HG03571 (cell line): ENCODE results near the gene TIPIN.
"Not testable (repeated sequence)": the region's sequence is repeated elsewhere in the genome, so short reads cannot be mapped to it uniquely, and the experiment has no call there.

ENCODE experiments used
- ATAC-seq: cut with Tn5 transposase; IDR thresholded peaks from one replicate; pipeline ENCODE4 v1.9.1; 2021; ENCODE audit not compliant: unreplicated experiment

TIPIN gene

DNA sequence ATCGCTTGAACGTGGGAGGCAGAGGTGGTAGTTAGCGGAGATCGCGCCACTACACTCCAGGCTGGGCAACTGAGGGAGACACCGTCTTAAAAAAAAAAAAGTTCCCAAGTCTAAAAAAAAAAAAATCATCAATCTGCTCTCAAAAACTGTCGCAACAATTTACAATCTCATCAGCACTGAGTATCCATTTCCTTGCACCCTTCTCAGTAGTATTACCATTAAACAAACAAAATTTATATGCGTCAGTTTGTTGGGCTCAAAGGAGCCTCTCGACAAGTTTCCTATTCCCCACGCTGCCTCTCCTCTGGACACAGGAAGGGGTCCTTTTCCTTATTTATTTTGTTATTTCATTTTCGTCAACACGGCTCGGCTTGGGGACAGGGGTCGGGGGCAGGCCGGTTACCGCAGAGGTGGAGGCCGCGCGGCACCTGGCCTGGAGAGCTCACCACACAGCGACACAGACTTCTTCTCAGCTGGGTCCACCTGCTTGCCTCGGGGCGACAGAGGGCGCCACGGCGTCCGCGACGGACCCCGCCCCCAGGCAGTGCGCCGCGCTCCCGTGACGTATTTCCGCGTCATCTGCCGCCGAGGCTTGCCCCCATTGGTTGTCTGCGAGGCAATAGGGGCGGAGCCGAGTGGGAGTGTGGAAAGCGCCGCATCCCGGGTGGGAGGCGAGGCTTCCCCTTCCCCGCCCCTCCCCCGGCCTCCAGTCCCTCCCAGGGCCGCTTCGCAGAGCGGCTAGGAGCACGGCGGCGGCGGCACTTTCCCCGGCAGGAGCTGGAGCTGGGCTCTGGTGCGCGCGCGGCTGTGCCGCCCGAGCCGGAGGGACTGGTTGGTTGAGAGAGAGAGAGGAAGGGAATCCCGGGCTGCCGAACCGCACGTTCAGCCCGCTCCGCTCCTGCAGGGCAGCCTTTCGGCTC lies 30.0 kb upstream of the TIPIN start, which contains the start of gene MAP2K1:
TSS of gene MAP2K1 (plus strand) at position 709 of the 920 bp plus-strand sequence. CDS start 436 bp downstream, outside the sequence.
- ATAC-seq, result peak; percentile 68

DNA sequence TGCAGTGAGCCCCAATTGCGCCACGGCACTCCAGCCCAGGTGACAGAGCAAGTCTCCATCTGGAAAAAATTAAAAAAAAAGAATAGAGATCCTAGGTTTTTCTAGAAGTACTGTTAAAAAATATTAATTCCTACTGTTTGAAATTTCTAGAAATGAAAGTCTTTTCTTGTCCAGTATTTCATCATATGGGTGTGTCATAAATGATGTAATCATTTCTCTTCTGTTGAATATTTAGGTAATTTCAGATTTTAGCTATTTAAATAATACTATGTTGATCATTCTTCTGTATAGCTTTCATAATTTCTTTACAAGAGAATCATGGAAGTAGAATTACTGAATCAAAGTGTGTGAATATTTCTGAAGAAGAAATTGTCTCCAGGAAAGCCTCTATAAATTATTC lies 24.9 kb upstream of the TIPIN start:
- ATAC-seq, result not testable (repeated sequence)

DNA sequence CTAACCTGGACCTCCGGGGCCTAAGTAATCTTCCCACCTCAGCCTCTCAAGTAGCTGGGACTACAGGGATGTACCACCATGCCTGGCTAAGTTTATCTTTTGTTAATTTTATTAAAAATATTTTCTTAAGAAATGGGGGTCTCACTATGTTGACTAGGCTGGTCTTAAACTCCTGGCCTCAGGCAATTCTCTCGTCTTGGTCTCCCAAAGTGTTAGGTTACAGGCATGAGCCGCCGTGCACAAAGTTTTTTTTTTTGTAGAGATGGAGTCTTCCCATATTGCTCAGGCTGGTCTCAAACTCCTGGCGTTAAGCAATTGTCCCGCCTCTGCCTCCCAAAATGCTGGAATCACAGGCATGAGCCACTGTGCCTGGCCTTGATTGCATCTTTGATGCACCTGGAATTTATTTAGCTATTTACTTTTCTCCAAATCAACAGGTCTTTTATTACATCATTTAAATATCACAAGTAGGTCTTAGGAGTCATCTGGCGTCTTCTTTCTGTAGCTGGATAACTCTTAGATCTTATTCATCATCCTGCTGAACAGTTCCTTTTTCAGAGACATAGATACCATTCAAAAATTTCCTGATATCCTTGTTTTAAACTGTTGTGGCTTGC lies 22.4 kb upstream of the TIPIN start:
- ATAC-seq, result no peak

DNA sequence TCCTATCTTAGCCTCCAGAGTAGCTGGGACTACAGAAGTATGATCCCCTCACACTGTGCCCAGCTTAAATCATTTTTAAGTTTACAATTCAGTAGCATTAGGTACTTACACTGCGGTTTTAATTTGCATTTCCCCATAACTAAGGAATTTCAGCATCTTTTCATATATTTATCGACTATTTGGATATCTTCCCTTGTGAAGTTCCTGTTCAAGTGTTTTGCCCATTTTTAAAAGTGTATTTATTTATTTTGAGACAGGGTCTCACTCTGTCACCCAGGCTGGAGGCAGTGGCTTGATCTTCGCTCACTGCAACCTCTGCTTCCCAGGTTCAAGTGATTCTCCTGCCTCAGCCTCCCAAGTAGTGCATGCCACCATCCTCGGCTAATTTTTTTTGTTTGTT lies 17.7 kb upstream of the TIPIN start:
- no peak for ATAC-seq

DNA sequence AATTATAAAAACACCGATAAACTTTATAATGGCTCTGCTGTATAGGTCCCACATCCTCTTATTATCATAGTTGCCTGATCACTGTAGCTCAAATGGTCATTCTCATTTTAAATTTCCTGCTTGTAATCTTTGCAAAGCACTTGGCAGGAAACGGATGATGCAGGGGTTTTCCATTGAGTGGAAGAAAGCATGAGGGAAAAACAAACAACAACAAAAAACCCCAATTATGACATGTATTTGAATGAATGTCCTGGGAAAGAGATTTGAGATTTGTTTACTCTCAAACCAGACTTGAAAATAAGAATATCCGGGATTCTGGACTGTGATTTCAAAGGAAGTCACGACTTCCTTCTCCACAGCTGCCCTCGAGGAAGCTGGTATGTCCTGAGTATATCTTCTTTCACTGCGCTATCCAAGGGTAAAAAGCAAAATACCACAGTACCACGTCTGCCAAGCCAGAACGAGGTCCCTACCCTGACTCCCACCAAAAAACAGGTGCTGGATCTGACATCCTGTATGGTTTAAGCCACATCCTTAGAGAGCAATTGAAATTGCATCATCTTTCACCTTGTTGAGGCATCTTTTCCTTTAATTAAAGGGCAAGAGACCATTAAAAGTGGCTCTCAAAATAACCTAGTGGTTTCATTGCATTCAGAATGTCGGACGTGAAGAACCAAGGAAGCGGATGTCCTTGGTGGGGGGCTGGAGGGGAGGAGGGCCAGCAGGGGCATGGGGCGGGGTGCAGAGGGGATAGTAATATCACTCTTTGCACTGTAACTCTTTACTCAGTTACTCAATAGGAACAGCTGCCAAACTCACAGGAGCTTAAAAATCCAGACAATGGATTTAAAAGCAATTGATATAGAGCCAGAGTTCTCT lies 13.5 kb upstream of the TIPIN start:
- ATAC-seq, result no peak

DNA sequence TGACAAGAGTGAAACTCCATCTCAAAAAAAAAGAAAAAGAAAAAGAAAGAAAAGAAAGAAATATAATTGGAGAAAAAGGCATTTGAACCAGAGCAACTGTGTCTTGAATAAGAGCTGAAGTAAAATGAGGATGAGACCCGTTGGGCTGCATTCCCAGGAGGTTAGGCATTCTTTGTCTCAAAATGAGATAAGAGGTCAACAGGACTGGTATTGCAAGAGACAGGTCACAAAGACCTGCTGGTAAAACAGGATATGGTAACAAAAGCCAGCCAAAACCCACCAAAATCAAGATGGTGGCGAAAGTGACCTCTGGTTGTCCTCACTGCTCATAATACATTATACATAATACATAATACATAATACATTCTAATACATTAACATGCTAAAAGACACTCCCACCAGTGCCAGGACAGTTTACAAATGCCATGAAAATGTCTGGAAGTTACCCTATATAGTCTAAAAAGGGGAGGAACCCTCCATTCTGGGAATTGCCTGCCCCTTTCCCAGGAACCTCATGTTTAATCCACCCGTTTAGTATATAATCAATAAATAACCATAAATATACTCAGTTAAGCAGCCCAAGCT lies 8.6 kb upstream of the TIPIN start:
- no peak for ATAC-seq

DNA sequence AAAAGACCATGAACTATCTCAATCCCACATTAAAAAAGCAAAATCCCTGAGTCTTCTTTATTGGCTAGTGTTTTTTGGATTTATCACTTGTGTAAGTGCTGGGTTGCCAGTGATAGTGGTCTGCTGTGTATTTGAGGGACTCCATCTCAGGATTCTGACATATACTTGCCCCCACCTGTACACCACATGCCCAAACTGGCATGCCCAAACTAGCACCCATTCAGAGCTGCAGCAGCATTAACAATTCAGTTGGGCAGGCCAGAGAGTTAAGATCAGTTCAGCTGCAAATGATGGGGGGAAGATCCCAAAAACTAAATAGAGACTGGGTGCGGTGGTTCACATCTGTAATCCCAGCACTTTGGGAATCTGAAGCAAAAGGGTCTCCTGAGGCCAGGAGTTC lies 6.3 kb upstream of the TIPIN start:
- ATAC-seq, result no peak

DNA sequence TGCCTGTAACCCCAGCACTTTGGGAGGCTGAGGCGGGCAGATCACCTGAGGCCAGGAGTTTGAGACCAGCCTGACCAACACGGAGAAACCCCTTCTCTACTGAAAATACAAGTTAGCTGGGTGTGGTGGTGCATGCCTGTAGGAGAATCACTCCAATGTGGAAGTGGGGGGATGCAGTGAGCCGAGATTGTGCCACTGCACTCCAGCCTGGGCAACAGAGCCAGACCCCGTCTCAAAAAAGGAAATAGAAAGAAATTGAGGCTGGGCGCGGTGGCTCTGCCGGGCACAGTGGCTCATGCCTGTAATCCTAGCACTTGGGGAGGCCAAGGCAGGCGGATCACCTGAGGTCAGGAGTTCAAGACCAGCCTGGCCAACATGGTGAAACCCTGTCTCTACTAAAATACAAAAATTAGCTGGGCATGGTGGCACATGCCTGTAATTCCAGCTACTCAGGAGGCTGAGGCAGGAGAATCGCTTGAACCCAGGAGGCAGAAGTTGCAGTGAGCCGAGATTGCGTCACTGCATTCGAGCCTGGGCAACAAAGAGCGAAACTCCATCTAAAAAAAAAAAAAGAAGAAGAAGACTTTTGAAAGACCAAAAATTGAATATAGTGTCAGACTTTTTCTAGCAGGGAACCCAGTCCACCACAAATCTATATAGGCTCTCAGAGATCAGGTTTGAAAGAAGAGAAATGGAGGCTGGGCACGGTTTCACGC lies 5.4 kb upstream of the TIPIN start:
- ATAC-seq, result not testable (repeated sequence)

DNA sequence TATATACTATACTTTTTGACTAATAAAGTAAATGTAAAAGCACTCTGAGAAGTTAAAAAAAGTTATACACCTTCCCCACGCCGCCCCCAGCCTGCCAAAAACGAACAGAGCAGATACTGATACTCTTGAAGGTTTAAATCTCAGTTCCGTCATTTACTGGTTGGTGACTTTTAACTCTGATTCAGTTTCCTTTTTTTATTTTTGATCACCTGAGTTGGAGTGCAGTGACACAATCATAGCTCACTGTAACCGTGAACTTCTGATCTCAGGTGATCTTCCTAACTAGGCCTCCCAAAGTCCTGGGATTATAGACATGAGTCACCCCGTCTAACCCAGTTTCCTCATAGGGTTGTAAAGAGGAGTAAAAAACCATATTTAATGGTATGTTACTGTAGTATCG lies 3.3 kb upstream of the TIPIN start:
- no peak for ATAC-seq

DNA sequence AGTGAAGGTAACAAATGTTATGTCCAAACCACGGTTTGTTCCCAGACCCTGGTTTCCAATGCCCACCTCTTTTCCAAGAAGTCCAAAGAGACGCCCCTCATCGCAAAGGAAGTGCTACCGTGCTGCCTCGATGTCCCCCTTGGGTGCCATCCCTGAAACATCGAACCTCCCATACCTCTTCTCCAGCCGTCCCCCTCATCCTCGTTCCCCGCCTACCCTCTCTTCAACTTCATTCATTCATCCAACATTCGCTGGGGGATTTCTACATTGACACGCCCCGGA lies 467 bp downstream of the TIPIN start:
- ATAC-seq, result no peak

DNA sequence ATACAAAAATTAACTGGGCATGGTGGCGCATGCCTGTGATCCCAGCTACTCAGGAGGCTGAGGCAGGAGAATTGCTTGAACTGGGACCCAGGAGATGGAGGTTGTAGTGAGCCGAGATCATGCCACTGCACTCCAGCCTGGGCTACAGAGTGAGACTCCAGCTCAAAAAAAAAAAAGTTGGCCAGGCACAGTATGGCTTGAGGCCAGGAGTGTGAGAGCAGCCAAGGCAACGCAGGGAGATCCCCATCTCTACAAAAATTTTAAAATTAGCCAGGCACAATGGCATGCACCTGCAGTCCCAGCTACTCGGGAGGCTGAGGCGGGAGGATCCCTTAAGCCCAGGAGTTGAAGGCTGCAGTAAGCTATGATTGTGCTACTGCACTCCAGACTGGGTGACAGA lies 8.0 kb downstream of the TIPIN start:
- ATAC-seq, result not testable (repeated sequence)

DNA sequence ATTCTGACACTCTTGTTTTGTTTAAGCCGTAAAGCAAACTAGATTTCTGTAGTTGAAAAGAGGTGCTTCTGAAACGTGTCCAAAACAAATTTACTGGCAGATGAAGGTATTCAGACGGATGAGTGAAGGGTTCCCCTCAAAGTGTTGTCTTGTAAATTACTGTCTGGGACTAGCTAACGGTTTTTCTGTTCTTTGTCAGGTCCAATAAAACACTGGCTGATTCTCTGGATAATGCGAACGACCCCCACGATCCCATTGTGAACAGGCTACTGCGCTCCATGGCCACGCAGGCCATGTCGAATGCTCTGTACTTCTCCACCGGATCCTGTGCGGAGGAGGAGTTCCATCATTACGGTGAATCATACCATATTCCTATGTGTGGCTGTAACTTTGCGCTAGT lies 27.7 kb downstream of the TIPIN start:
- no peak for ATAC-seq

DNA sequence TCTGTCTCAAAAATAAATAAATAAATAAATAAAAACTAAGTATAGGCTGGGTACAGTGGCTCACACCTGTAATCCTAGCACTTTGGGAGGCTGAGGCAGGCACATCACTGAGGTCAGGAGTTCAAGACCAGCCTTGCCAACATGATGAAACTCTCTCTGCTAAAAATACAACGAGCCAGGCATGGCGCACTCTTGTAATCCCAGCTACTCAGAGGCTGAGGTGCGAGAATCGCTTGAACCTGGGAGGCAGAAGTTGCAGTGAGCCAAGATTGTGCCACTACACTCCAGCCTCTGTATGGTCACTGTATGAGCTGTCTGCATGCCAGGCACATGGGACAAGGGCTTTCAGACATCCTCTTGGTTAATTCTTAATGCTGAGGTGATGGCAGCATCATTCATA lies 28.7 kb downstream of the TIPIN start:
- ATAC-seq, result no peak

DNA sequence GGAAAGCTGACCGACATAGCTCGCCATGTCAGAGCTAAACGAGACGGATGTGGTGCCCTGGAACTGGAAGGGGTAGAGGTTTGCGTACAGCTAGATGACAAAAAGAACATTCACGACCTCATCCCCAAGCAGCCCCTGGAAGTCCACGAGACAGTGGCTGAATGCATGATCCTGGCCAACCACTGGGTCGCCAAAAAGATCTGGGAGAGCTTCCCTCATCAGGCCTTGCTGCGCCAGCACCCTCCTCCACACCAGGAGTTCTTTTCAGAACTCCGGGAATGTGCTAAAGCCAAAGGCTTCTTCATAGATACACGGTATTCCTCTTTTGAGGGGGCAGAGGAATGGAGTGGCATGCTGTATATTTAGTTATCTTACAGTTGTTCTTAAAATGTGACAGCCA lies 30.4 kb downstream of the TIPIN start:
- ATAC-seq, result no peak

DNA sequence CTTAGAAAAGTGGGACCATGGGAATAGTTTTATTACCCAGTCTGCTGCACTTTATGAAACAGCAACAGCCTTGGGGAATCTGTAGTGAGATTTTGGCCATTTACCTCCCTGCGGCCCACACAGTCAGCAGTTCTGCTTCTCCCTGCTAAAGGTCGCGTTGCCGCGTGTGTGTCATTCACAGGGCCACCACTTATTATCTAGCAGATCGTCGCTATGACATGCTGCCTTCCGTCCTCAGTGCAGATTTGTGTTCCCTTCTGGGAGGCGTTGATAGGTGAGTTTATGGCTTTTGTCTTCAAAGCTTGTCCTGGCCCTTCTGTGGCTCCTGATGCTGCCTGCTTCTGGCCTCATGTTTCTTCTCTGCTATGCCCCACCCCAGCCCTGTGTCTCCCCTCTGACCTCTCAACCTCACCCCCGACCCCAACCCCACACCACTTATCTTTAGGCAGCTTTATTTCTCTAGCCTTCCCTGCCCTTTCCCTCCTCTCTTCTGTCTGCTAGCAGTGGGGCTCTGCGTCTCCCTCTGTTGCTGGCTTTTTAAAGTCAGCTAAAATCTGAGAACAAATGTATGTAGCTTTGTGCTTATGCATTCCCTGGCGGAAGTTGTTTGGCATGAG lies 33.1 kb downstream of the TIPIN start:
- no peak for ATAC-seq

DNA sequence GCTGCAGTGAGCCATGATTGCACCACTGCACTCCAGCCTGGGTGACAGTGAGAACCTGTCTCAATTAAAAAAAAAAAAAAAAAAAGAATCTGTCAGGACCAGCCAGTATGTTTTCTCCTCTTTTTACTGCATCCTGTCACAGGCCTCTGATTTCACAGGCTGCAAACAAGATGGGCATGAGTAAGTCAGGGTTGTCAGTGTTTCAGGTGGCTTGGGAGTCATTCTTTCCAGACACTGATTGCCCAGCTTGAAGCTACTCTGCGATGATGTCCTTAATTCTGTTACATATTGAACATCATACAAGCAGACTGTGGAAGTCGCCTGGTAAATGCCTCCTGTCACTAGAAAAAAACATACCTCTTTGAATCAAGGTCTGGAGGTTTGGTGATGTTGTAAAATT lies 44.3 kb downstream of the TIPIN start:
- ATAC-seq, result no peak

DNA sequence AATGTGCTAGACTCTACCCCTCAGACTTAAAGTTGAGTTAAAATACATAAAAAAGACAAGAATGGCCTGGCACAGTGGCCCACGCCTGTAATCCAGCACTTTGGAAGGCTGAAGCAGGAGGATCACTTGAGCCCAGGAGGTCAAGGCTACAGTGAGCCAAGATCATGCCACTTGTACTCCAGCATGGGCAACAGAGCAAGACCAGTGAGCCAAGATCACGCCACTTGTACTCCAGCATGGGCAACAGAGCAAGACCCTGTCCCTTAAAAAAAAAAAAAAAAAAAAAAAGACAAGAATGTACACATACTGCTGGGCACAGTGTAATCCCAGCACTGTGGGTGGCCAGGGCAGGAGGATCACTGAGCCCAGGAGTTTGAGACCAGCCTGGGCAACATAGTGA lies 45.7 kb downstream of the TIPIN start:
- no peak for ATAC-seq

DNA sequence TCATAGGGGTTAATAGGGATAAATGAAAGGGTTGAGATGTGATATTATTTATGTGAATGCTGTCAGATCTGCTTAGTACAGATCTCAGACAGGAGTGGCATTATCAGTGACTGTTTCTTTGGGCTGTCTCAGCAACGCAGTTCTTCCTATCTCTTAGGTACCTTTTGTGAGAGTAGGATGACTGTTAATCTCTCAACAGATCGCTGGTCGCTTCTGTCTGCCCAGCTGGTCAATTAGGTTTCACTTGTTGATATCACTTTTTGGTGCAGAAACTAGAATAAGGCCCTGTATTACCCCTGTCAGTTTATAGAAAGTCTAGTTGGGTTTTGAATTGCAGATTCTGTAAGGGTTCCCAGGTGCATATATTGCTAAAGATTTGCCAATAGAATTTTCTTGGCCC lies 46.7 kb downstream of the TIPIN start:
- no peak for ATAC-seq

DNA sequence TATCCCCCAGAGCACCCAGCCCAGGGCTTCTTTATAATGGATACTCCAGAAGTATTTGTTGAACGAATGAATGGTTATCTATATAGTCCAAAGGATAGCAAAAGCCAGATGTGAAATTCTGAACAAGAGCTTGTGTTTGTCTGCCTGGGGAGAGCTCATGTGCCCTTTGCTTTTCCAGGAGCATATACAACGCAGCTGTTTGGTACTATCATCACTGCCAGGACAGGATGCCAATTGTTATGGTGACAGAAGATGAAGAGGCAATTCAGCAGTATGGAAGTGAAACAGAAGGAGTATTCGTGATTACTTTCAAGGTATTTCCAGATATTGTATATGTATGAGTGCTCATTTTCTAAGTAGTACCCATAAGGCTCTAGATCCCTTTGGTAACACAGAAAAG lies 48.0 kb downstream of the TIPIN start:
- no peak for ATAC-seq

DNA sequence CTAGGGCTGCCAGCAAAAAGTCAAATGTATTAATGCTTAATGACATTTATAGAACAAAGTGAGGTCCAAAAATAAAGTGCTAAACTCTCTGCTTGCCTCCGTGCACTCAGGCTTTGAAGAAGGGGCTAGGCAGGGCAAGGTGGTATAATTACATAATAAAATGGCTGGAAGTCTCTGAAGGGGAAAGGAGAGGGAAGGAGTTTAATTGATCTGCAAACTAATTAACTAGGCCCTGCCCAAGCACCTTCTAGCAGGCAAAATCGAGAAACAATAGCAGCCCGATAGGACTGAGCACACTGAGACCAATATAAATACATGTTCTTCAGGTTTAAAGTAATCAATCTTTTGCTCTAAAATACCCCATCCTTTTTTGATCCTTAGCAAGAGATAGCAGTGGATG lies 50.1 kb downstream of the TIPIN start:
- ATAC-seq, result no peak
